ENCODE measurements around the gene SLCO4A1. TPM values are rescaled to one million over a fixed set of nuclear protein-coding genes. Genes with fewer than 3 reads are reported as not detected.

SLCO4A1 gene
- total RNA-seq, 1 donor from 2014 or later: 4.1 TPM

- DNase-seq: no peak
Observed at GRCh38 chr20:62688083-62688482, 45.8 kb downstream of the SLCO4A1 start.

GRCh38 chr20:62688855-62689460 lies 46.7 kb downstream of the SLCO4A1 start:
- no peak for DNase-seq

DNA sequence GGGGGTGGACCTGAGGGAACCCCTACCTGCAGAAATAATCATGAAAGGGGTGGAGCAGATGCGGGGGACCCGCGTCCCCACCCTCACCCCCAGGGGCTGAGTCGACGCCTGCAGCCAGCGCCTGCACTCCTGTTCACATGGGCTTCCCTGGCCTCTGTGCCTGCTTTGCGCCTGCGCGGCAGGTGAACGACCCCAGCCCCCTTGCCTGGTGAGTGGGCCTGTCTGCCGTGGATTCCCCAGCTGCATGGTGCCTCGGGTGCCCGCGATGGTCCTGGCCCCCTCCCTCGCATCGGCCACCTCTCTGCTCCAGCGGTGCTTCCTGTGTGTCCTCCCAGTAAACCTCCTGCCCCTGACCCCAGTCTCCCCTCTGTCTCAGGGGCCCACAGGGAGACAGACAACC lies 47.6 kb downstream of the SLCO4A1 start:
- DNase-seq: no peak

DNA sequence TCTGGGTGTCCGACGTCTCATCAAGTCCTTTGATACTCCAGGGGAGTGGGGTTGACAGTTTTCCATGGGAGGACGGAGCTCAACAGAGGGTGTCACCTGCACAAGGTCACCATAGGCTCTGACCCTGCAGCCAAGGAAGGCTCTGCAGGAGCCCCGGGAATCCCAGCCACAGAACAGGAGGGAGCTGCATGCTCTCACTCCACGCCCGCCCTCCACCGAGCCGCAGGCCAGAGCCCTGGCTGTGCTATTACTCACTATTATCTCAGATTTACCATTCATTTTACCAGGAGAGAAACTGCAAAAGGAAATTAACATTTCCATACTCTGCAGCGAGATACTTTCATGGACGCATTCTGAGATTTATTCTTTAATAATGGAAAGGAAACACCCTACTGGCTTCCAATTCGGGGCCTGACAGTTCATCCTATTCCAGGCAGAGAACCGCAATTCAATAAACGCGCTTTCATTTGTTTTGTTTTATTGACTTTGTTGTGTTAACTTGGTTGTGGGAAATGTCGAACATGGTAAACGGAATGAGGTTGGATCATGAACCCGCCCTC lies 48.0 kb downstream of the SLCO4A1 start:
- DNase-seq: no peak

- DNase-seq: no peak
Observed at GRCh38 chr20:62691487-62691886, 49.2 kb downstream of the SLCO4A1 start.

GRCh38 chr20:62692176-62692575 lies 49.9 kb downstream of the SLCO4A1 start:
- DNase-seq: peak; percentile 88

DNA sequence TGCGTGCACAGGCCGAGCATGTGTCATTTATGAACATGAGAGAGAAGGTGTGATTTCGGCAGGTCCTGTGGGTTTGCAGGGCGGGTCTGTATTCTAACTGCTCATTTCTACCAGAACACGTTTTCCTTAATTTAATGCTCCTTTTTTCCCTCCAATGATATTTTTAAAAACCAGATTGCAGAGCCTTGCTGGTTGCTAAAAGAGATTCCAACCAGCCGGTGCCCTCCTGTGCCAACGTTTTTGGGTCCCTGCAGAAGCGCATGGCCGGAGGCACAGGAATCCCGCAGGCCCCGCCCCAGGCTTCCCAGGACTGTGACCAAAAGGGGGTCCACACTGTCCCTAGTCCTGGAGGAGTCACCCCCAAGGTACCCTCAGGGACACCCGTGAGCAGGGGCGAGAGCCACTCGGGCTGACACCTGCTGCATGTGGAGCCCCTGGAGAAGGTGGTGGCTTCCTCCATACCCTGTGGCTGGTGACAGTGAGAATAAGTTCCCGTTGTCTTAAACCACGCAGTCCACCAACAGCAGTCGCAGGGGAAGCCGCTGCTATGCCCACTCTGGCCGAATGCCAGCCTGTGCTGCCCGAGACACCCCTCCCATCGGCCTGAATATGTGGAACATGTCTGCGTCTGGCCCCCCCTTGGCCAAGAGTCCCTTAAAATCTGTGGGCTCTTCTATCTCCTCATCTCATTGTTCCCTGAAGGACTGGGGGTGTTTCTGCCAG lies 50.7 kb downstream of the SLCO4A1 start:
- DNase-seq: no peak

DNA sequence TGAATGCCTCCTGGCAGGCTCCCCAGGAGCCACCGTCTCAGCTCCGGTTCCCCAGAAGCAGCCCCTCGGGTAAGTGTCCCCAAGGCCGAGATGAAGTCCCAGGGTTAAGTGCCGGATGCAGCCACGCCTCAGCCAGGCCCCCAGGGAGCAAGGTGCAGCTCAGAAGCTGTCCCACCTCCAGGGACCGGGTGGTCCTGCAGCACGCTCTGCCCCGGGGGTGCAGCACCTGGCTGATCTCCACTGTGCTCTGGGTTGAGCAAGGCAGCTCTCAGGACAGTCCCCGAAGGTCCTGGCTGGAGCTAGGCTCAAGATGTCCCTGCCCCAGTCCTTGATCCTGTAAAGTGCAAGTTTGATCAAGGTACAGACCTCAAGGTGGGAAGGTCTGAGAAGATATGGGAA lies 51.2 kb downstream of the SLCO4A1 start:
- DNase-seq: no peak

GRCh38 chr20:62694106-62694505 lies 51.8 kb downstream of the SLCO4A1 start:
- DNase-seq: no peak

GRCh38 chr20:62694868-62695267 lies 52.6 kb downstream of the SLCO4A1 start:
- DNase-seq: no peak

GRCh38 chr20:62695448-62696414 lies 53.4 kb downstream of the SLCO4A1 start:
- DNase-seq: no peak

DNA sequence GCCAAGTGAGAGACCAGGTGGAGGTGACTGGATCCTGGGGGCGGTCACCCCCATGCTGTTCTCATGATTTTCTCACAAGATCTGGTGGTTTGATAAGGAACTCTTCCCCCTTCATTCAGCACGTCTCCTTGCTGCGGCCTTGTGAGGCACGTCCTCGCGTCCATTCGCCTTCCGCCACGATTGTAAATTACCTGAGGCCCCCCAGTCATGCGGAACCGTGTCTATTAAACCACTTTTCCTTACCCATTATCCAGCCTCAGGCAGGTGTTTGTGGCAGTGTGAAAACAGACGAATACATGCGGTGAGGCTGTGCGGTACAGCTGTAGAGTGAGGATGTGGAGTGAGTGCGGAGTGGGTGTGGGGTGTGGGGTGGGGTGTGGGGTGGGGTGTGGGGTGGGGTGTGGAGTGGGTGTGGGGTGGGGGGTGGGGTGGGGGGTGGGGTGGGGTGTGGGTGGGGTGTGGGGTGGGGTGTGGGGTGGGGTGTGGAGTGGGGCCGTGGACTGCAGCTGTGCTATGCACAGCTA lies 54.2 kb downstream of the SLCO4A1 start:
- DNase-seq: no peak

DNA sequence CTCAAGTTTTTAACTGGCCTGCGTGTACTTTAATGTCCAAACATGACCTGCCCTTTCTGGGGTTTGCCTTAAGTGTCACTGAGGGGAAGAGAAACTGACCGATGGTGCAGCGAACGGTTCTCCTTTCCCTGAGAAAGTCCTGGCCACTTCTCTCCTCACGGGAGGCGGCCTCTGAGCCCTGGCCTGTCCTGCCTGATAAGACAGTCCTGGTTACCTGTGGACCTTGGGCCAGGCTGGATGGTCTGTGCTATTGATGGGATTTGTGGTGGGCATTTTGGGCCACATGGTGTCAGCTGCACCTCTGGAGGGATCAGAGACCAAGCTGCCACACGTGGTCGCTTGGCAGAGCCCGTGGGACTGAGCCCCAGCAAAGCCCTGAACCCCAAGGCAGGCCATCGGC lies 54.7 kb downstream of the SLCO4A1 start:
- no peak for DNase-seq

DNA sequence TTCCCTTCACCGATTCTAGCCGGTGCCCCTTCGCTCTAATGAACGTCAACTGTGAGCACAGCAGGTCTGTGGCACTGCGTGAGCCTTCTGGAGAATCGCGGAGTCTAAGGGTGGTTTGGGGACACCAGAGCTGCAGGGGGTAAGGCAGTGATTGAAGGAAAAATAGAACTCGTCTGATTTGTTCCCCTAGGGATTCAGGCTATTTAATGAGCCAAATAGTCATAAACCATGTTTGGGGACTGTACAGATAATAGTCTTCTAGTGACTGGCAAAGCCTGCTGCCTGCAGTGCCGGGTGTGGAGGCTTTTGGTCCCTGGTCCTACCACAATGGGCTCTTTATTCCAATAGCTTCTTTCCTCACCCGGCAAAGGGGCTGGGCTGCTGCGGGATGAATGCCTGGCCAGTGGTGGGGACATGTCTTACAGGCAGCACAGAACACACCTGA lies 55.2 kb downstream of the SLCO4A1 start:
- no peak for DNase-seq

DNA sequence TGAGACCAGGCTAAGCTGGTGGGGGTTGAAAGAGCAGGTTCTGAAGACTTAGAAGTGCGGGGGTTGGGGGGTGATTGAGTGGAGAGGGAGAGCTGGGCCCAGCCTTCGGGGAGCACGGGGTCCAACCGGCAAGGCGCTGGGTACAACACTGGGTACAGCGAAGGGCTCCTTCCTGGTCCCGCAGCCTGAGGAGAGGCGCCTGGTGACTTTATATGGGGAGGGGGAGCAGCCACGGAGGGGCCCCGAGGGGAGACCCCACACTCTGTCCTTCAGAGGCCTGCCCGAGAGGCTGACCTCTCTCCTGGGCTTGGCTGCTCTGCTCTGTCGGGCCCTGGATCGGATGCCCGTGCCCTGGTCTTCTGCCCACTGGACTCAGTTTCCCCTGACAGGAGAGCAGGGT lies 55.9 kb downstream of the SLCO4A1 start:
- no peak for DNase-seq

- DNase-seq: no peak
Observed at GRCh38 chr20:62699296-62699695, 57.0 kb downstream of the SLCO4A1 start.

DNA sequence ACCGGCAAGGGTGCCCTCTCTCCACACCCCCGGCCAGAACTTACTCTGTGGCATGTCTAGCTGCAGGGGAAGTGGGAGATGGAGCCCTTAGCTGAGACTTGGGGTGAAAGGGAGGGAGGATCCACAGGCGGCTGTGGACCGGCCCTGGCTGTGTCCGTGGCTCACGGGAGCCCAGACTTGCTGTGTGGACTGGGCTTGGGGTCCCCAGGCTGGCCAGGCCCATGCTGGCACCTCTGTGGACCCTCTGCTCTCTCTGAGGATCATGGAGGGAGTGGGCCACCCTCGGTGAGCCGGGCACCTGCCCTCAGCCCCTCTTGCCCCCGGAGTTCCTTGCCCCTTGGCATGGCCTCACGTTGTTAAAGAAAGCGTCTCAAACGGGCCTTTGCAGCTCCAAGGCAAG lies 57.4 kb downstream of the SLCO4A1 start:
- no peak for DNase-seq

DNA sequence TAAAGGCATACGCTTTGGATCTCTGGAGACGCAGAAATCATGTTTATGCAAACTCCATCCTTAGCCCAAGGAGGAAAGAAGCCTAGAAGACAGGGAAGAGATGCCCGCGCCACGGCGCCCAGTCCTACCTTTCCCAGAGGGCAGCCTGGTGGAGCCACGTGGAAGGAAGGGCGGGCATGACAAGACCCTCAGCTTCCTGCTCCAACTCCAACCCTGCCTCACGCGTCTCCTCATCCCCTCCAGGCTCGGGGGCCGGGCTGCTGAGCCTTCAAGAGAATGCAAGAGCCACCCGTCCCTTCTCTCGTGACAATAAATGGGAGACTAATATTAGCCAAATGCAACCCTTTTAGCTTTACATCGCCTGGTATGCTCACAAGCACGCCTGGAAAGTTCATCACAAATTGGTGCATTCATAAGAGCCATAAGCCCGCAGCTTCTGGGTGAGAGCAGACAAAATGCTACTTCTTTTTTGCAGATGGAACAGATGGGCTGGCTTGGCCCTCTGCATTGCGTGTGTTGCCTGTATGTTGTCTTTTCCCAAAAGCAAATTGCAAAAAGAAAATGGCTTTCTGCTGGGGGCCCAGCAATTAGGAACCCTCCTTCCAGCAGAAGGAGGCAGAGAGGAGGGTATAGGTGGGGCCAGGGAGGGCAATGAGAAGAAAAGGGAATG lies 58.1 kb downstream of the SLCO4A1 start:
- DNase-seq: no peak

DNA sequence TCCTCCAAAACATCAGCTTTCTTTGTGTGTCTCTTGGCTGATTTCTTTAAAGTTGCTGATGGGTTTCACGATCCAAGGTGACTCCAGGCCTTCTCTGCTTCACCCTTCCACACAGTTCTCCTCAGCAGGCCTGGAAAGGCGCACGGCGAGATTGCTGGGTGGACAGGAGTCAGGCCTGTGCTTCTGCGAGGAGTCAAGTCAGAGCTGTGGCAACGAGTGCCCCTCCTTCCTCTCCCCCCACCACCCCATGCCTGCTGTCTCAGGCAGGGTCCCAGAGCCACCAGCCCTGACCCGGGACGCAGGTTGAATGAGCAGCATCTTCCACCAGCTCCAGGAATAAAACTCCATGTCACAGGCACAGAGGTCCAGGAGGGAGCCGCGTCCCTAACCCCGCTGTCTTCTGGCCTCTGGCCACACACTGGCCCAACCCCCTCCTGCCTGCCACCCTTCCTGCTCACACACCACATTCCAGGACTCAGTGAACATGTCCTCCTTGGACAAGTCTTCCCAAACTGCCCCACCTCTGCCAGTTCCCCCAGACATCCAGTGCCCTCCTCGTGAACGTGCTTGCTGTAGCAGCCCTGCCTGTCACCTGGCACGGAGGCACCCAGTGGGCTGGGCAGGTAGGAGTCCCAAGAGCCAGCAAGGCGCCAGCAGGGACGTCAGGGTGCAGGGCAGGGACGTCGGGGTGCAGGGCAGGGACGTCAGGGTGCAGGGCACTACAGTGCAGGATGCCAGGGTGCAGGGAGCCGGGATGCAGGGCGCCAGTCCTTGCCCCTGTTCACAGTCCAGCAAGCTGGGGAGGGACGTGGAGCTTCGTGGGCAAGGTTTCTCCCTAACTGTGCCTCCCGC lies 59.1 kb downstream of the SLCO4A1 start:
- no peak for DNase-seq

DNA sequence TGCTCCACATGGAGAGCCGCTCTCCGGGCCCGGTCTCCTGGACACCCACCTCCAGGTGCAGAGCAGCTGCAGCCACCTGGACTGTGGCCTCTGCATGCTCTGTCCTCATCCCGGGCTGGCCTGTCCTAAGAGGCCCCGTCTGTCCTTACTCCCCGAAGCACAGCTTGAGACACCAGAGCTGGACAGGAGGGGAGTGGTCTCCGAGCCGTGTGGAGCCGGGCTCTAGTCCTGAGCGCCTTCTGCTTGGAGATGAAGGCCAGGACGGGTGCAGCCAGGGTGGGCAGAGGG lies 59.7 kb downstream of the SLCO4A1 start:
- no peak for DNase-seq

Data from tongue (tissue), 2 donors.